ENCODE data around the gene HAO2. TPM values are rescaled to one million over a fixed set of nuclear protein-coding genes. Genes with fewer than 3 reads are reported as not detected.

HAO2 gene
- total and polyA plus RNA-seq, 3 experiments from 2014 or later: not detected

GRCh38 chr1:119366424-119366823 lies 2.2 kb upstream of the HAO2 start:
- Mint-ChIP-seq H3K36me3 (no peaks in the 10 kb centered on the region), H3K4me1 (no peaks in the 10 kb centered on the region), H3K4me3 (no peak overlapping the region), H3K27me3 (peaks cover 11 to 17% of the 10 kb centered on the region in 2 donors), H3K9me3 (no peaks in the 10 kb centered on the region), H3K27ac (no peak overlapping the region)
- Histone ChIP-seq H3K27ac (ENCODE audit: low read depth, low read length) (no peak overlapping the region), H3K4me1 (ENCODE audit: insufficient read depth, low read length) (no peaks in the 10 kb centered on the region), H3K4me3 (ENCODE audit: low read length) (no peak overlapping the region), H3K36me3 (ENCODE audit: insufficient read depth, low read length) (no peaks in the 10 kb centered on the region), H3K27me3 (ENCODE audit: insufficient read depth, low read length, poor library complexity, severe bottlenecking) (no peaks in the 10 kb centered on the region), H3K9me3 (ENCODE audit: low read length) (no peaks in the 10 kb centered on the region)
- POLR2A ChIA-PET: no interaction called here
- DNase-seq: no peak
- CTCF ChIA-PET: no interaction called here

GRCh38 chr1:119367432-119368124 lies 1.0 kb upstream of the HAO2 start:
- no peak for DNase-seq
- ChIA-PET CTCF (no interaction called here), POLR2A (no interaction called here)
- H3K4me3 Mint-ChIP-seq: no peak overlapping the region
- H3K9me3 Mint-ChIP-seq: no peaks in the 10 kb centered on the region
- no peaks in the 10 kb centered on the region for H3K36me3 ChIP-seq (ENCODE audit: insufficient read depth, low read length)
- H3K27me3 ChIP-seq (ENCODE audit: insufficient read depth, low read length, poor library complexity, severe bottlenecking): no peaks in the 10 kb centered on the region
- H3K27me3 Mint-ChIP-seq: peaks cover 13 to 17% of the 10 kb centered on the region in 2 donors
- no peaks in the 10 kb centered on the region for H3K4me1 ChIP-seq (ENCODE audit: insufficient read depth, low read length)
- H3K9me3 ChIP-seq (ENCODE audit: low read length): no peaks in the 10 kb centered on the region
- no peaks in the 10 kb centered on the region for H3K4me1 Mint-ChIP-seq
- no peak overlapping the region for H3K27ac Mint-ChIP-seq
- no peak overlapping the region for H3K4me3 ChIP-seq (ENCODE audit: low read length)
- H3K36me3 Mint-ChIP-seq: no peaks in the 10 kb centered on the region
- no peak overlapping the region for H3K27ac ChIP-seq (ENCODE audit: low read depth, low read length)

GRCh38 chr1:119370748-119371147 lies 2.2 kb downstream of the HAO2 start:
- ChIA-PET CTCF (no interaction called here), POLR2A (no interaction called here)
- H3K9me3 Mint-ChIP-seq: peaks cover 0 to 2% (median 0%) of the 10 kb centered on the region in 5 donors
- Histone ChIP-seq H3K27me3 (ENCODE audit: insufficient read depth, low read length, poor library complexity, severe bottlenecking) (no peaks in the 10 kb centered on the region), H3K4me3 (ENCODE audit: low read length) (no peak overlapping the region), H3K36me3 (ENCODE audit: insufficient read depth, low read length) (no peaks in the 10 kb centered on the region), H3K9me3 (ENCODE audit: low read length) (no peaks in the 10 kb centered on the region), H3K4me1 (ENCODE audit: insufficient read depth, low read length) (no peaks in the 10 kb centered on the region), H3K27ac (ENCODE audit: low read depth, low read length) (no peak overlapping the region)
- H3K4me3 Mint-ChIP-seq: no peak overlapping the region
- no peaks in the 10 kb centered on the region for H3K4me1 Mint-ChIP-seq
- peaks cover 11 to 13% of the 10 kb centered on the region in 2 donors for H3K27me3 Mint-ChIP-seq
- H3K36me3 Mint-ChIP-seq: no peaks in the 10 kb centered on the region
- H3K27ac Mint-ChIP-seq: no peak overlapping the region
- no peak for DNase-seq

GRCh38 chr1:119371815-119372214 lies 3.2 kb downstream of the HAO2 start:
- no peaks in the 10 kb centered on the region for H3K36me3 Mint-ChIP-seq
- H3K27me3 Mint-ChIP-seq: peaks cover 10 to 11% of the 10 kb centered on the region in 2 donors
- H3K9me3 Mint-ChIP-seq: peaks cover 0 to 2% (median 0%) of the 10 kb centered on the region in 5 donors
- ChIA-PET POLR2A (no interaction called here), CTCF (no interaction called here)
- H3K4me3 Mint-ChIP-seq: no peak overlapping the region
- H3K27ac ChIP-seq (ENCODE audit: low read depth, low read length): no peak overlapping the region
- H3K4me3 ChIP-seq (ENCODE audit: low read length): no peak overlapping the region
- no peaks in the 10 kb centered on the region for H3K27me3 ChIP-seq (ENCODE audit: insufficient read depth, low read length, poor library complexity, severe bottlenecking)
- H3K4me1 Mint-ChIP-seq: no peaks in the 10 kb centered on the region
- DNase-seq: no peak
- no peaks in the 10 kb centered on the region for H3K9me3 ChIP-seq (ENCODE audit: low read length)
- no peaks in the 10 kb centered on the region for H3K36me3 ChIP-seq (ENCODE audit: insufficient read depth, low read length)
- no peaks in the 10 kb centered on the region for H3K4me1 ChIP-seq (ENCODE audit: insufficient read depth, low read length)
- H3K27ac Mint-ChIP-seq: no peak overlapping the region

- H3K27me3 Mint-ChIP-seq: peaks cover 11 to 13% of the 10 kb centered on the region in 2 donors
- Histone ChIP-seq H3K36me3 (ENCODE audit: insufficient read depth, low read length) (no peaks in the 10 kb centered on the region), H3K27ac (ENCODE audit: low read depth, low read length) (no peak overlapping the region), H3K4me1 (ENCODE audit: insufficient read depth, low read length) (no peaks in the 10 kb centered on the region), H3K4me3 (ENCODE audit: low read length) (no peak overlapping the region), H3K9me3 (ENCODE audit: low read length) (no peaks in the 10 kb centered on the region), H3K27me3 (ENCODE audit: insufficient read depth, low read length, poor library complexity, severe bottlenecking) (no peaks in the 10 kb centered on the region)
- ChIA-PET CTCF (no interaction called here), POLR2A (no interaction called here)
- peaks cover 0 to 8% (median 6%) of the 10 kb centered on the region in 5 donors for H3K9me3 Mint-ChIP-seq
- H3K4me3 Mint-ChIP-seq: no peak overlapping the region
- no peak for DNase-seq
- H3K36me3 Mint-ChIP-seq: no peaks in the 10 kb centered on the region
- H3K27ac Mint-ChIP-seq: no peak overlapping the region
- no peaks in the 10 kb centered on the region for H3K4me1 Mint-ChIP-seq
Measured at GRCh38 chr1:119372503-119373086, 4.0 kb downstream of the HAO2 start.

GRCh38 chr1:119373465-119373864 lies 4.9 kb downstream of the HAO2 start:
- Mint-ChIP-seq H3K27me3 (peaks cover 11 to 13% of the 10 kb centered on the region in 2 donors), H3K9me3 (peaks cover 0 to 11% (median 6%) of the 10 kb centered on the region in 5 donors), H3K36me3 (no peaks in the 10 kb centered on the region), H3K4me1 (no peaks in the 10 kb centered on the region), H3K4me3 (no peak overlapping the region), H3K27ac (no peak overlapping the region)
- ChIA-PET CTCF (no interaction called here), POLR2A (no interaction called here)
- H3K9me3 ChIP-seq (ENCODE audit: low read length): no peaks in the 10 kb centered on the region
- no peaks in the 10 kb centered on the region for H3K27me3 ChIP-seq (ENCODE audit: insufficient read depth, low read length, poor library complexity, severe bottlenecking)
- H3K4me1 ChIP-seq (ENCODE audit: insufficient read depth, low read length): no peaks in the 10 kb centered on the region
- H3K36me3 ChIP-seq (ENCODE audit: insufficient read depth, low read length): no peaks in the 10 kb centered on the region
- DNase-seq: no peak
- H3K4me3 ChIP-seq (ENCODE audit: low read length): no peak overlapping the region
- no peak overlapping the region for H3K27ac ChIP-seq (ENCODE audit: low read depth, low read length)

- Mint-ChIP-seq H3K4me1 (no peaks in the 10 kb centered on the region), H3K9me3 (peaks cover 0 to 17% (median 6%) of the 10 kb centered on the region in 5 donors), H3K4me3 (no peak overlapping the region), H3K36me3 (no peaks in the 10 kb centered on the region), H3K27ac (peak overlapping the region in 1 of 8 donors; percentile 25), H3K27me3 (peaks cover 6% of the 10 kb centered on the region in 2 donors)
- Histone ChIP-seq H3K4me1 (ENCODE audit: insufficient read depth, low read length) (no peaks in the 10 kb centered on the region), H3K9me3 (ENCODE audit: low read length) (no peaks in the 10 kb centered on the region), H3K27me3 (ENCODE audit: insufficient read depth, low read length, poor library complexity, severe bottlenecking) (no peaks in the 10 kb centered on the region), H3K36me3 (ENCODE audit: insufficient read depth, low read length) (no peaks in the 10 kb centered on the region), H3K27ac (ENCODE audit: low read depth, low read length) (no peak overlapping the region), H3K4me3 (ENCODE audit: low read length) (no peak overlapping the region)
- CTCF ChIA-PET: no interaction called here
- POLR2A ChIA-PET: no interaction called here
- DNase-seq: no peak
Measured at GRCh38 chr1:119374208-119374874, 5.8 kb downstream of the HAO2 start.

GRCh38 chr1:119375366-119375765 lies 6.8 kb downstream of the HAO2 start:
- Mint-ChIP-seq H3K9me3 (peaks cover 0 to 17% (median 6%) of the 10 kb centered on the region in 5 donors), H3K4me3 (no peak overlapping the region), H3K27ac (no peak overlapping the region), H3K36me3 (no peaks in the 10 kb centered on the region), H3K4me1 (no peaks in the 10 kb centered on the region), H3K27me3 (peaks cover 4 to 6% of the 10 kb centered on the region in 2 donors)
- DNase-seq: no peak
- H3K36me3 ChIP-seq (ENCODE audit: insufficient read depth, low read length): no peaks in the 10 kb centered on the region
- H3K27me3 ChIP-seq (ENCODE audit: insufficient read depth, low read length, poor library complexity, severe bottlenecking): no peaks in the 10 kb centered on the region
- no peaks in the 10 kb centered on the region for H3K9me3 ChIP-seq (ENCODE audit: low read length)
- H3K4me1 ChIP-seq (ENCODE audit: insufficient read depth, low read length): no peaks in the 10 kb centered on the region
- no peak overlapping the region for H3K27ac ChIP-seq (ENCODE audit: low read depth, low read length)
- ChIA-PET POLR2A (no interaction called here), CTCF (no interaction called here)
- H3K4me3 ChIP-seq (ENCODE audit: low read length): no peak overlapping the region
